GM23248 (cell line): Measurements from ENCODE around the gene GATA5.

Experiments
- EZH2 ChIP-seq: fragments of 200-600 bp; sonication (generic); IDR thresholded peaks from 2 replicates; pipeline ENCODE4 v1.6.1; 2018; ENCODE audit warnings: antibody characterized with exemption, mild to moderate bottlenecking; ENCODE audit not compliant: insufficient read depth, poor library complexity, severe bottlenecking
- EZH2phosphoT487 ChIP-seq: fragments of 200-600 bp; sonication (generic); IDR thresholded peaks from 2 replicates; pipeline ENCODE4 v1.6.1; 2018; ENCODE audit warnings: antibody characterized with exemption, moderate library complexity, mild to moderate bottlenecking, low read depth; ENCODE audit not compliant: insufficient read depth

DNA sequence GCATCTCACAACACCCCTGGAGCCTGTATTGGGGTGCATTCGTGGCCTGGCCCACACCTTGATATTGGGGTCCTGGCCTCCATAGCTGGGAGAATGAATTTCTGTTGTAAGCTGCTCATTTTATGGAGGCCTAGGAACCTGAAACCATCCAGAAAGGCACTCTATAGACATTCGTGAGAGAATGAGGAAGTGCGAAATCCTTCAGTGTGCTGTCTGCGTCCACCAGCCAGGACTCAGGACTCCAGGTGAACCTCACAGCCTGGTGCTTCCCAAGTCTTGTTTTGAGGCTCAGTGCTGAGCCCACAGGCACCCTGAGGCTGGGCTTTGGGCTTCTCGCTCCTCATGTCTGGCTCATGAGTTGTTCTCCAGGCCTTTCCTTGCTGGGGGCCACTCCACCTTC, 36.6 kb downstream of the GATA5 start:
- TF ChIP-seq EZH2phosphoT487, result no peak
- no peak for TF ChIP-seq EZH2
